Measurements from ENCODE around the gene CYP19A1. TPM values are rescaled to one million over a fixed set of nuclear protein-coding genes. Genes with fewer than 3 reads are reported as not detected.

Gene CYP19A1
- total RNA-seq, 1 experiment from 2014 or later: not detected

GRCh38 chr15:51267703-51268083 lies 70.7 kb downstream of the CYP19A1 start (continued):
- no peak for TF ChIP-seq POLR2A (IDR thresholded peaks at IDR 0.05; ENCODE audit: borderline replicate concordance, extremely low read depth, insufficient read depth, insufficient read length)
- TF ChIP-seq ZFX (IDR thresholded peaks at IDR 0.05): no peak
- TF ChIP-seq CEBPB (IDR thresholded peaks at IDR 0.05; ENCODE audit: low read depth): no peak
- no peak for TF ChIP-seq TCF7L2 (IDR thresholded peaks at IDR 0.05; ENCODE audit: borderline replicate concordance, extremely low read depth, insufficient read depth, insufficient read length)
- no peak for TF ChIP-seq SRF (IDR thresholded peaks at IDR 0.05; ENCODE audit: low read depth)
- no peak for TF ChIP-seq EGR1 (IDR thresholded peaks at IDR 0.05; ENCODE audit: low read depth)
- no peak for TF ChIP-seq ZNF274 (IDR thresholded peaks at IDR 0.05; ENCODE audit: low read depth, low read length)

GRCh38 chr15:51267051-51267702 lies 71.2 kb downstream of the CYP19A1 start:
- TF ChIP-seq TCF7L2 (IDR thresholded peaks at IDR 0.05; ENCODE audit: borderline replicate concordance, extremely low read depth, insufficient read depth, insufficient read length): no peak
- TF ChIP-seq RAD21 (IDR thresholded peaks at IDR 0.05; ENCODE audit: low read depth): no peak
- no peak for TF ChIP-seq CTCF (IDR thresholded peaks at IDR 0.05 in 2 of 3, conservative IDR thresholded peaks at IDR 0.05 in 1 of 3; ENCODE audit: borderline replicate concordance in 1 of 3, insufficient read depth in 1 of 3, low read depth in 2 of 3, low read length in 2 of 3)
- TF ChIP-seq SP1 (IDR thresholded peaks at IDR 0.05; ENCODE audit: low read depth): no peak
- TF ChIP-seq SRF (IDR thresholded peaks at IDR 0.05; ENCODE audit: low read depth): no peak
- TF ChIP-seq ATF3 (IDR thresholded peaks at IDR 0.05): no peak
- no peak for TF ChIP-seq CBX3 (IDR thresholded peaks at IDR 0.05; ENCODE audit: low read depth)
- TF ChIP-seq FOSL1 (IDR thresholded peaks at IDR 0.05; ENCODE audit: low read depth): no peak
- TF ChIP-seq ZFX (IDR thresholded peaks at IDR 0.05): no peak
- no peak for TF ChIP-seq ELF1 (IDR thresholded peaks at IDR 0.05; ENCODE audit: borderline replicate concordance, low read depth)
- no peak for TF ChIP-seq SIN3A (IDR thresholded peaks at IDR 0.05; ENCODE audit: low read depth)
- TF ChIP-seq ZNF274 (IDR thresholded peaks at IDR 0.05; ENCODE audit: low read depth, low read length): no peak
- CTCF ChIA-PET: interaction anchor here (1.3 kb wide), 1 partner anchor 135 kb away, joined by 3 read pairs; no protein-coding TSS in a partner anchor
- no peak overlapping the region for H3K4me3 ChIP-seq (replicated peaks in 1 of 2; ENCODE audit: low read depth in 1 of 2, low read length in 2 of 2)
- no peaks in the 10 kb centered on the region for H3K36me3 ChIP-seq (ENCODE audit: control insufficient read depth in 1 of 2, insufficient read depth in 2 of 2, low read length in 2 of 2)
- POLR2A ChIA-PET: no interaction called here
- no peaks in the 10 kb centered on the region for H4K20me1 ChIP-seq (ENCODE audit: insufficient read depth)
- DNase-seq (ENCODE audit: low read depth, low spot score): no peak
- H3K9me3 ChIP-seq (ENCODE audit: control insufficient read depth in 1 of 2, insufficient read depth in 1 of 2, low read depth in 1 of 2, low read length in 2 of 2): no peaks in the 10 kb centered on the region
- H3K9me2 ChIP-seq (ENCODE audit: insufficient read depth): no peaks in the 10 kb centered on the region
- H3K4me2 ChIP-seq (ENCODE audit: low read length): no peak overlapping the region
- H3K27me3 ChIP-seq (ENCODE audit: insufficient read depth, low read length): no peaks in the 10 kb centered on the region
- no TSS peak for BruUV-seq (replicated peaks)
- ATAC-seq: no peak
- H3K4me1 ChIP-seq (ENCODE audit: control insufficient read depth in 1 of 2, insufficient read depth in 2 of 2, low read length in 2 of 2): no peaks in the 10 kb centered on the region
- intact Hi-C loops (cut with micrococcal nuclease): no loop called here
- no peak overlapping the region for H2AFZ ChIP-seq (ENCODE audit: low read depth, low read length, poor library complexity, severe bottlenecking)
- H3K79me2 ChIP-seq (ENCODE audit: insufficient read depth, low read length): no peaks in the 10 kb centered on the region
- H3K27ac ChIP-seq (ENCODE audit: low read depth, low read length): no peak overlapping the region
- RAD21 ChIA-PET (ENCODE audit: low non-redundant PET in 1 of 2, low total read pairs in 2 of 2, uncharacterized antibody in 2 of 2, unreplicated experiment in 2 of 2): no interaction called here
- H3K9ac ChIP-seq (ENCODE audit: low read length): no peak overlapping the region
